ENCODE measurements around the gene PPP1R10.
"Not testable (repeated sequence)": the region's sequence is repeated elsewhere in the genome, so short reads cannot be mapped to it uniquely, and the experiment has no call there.

Gene PPP1R10

GRCh38 chr6:30616811-30617564 is at the start of gene PPP1R10:
Gene PPP1R10 (minus strand): TSS chr6:30617243. CDS start chr6:30609944, 7,299 bp downstream.
- peak; percentile 98 for DNase-seq

GRCh38 chr6:30666300-30666699 is 49.3 kb upstream of the PPP1R10 start:
- not testable (repeated sequence) for DNase-seq

- no peak for DNase-seq
These were observed 48.1 kb upstream of the PPP1R10 start for GRCh38 chr6:30664994-30665767.

- DNase-seq, result not testable (repeated sequence)
These were observed 40.9 kb upstream of the PPP1R10 start for GRCh38 chr6:30657922-30658321.

GRCh38 chr6:30657454-30657853 is 40.4 kb upstream of the PPP1R10 start:
- DNase-seq, result no peak

GRCh38 chr6:30656513-30656912 is 39.5 kb upstream of the PPP1R10 start:
- no peak for DNase-seq

GRCh38 chr6:30655743-30656094 is 38.7 kb upstream of the PPP1R10 start:
- no peak for DNase-seq

- DNase-seq, result no peak
These were observed 38.0 kb upstream of the PPP1R10 start for GRCh38 chr6:30654798-30655742.

GRCh38 chr6:30651143-30651542 is 34.1 kb upstream of the PPP1R10 start:
- DNase-seq, result no peak

GRCh38 chr6:30647242-30648116 is 30.4 kb upstream of the PPP1R10 start:
- peak; percentile 67 for DNase-seq

- DNase-seq, result peak; percentile 72
These were observed 29.6 kb upstream of the PPP1R10 start, which contains the start of gene C6orf136 for GRCh38 chr6:30646450-30647241. Gene C6orf136 (plus strand): TSS chr6:30647133. CDS start chr6:30647232, 99 bp downstream.

- no peak for DNase-seq
These were observed 28.9 kb upstream of the PPP1R10 start for GRCh38 chr6:30645989-30646388.

GRCh38 chr6:30644769-30645168 is 27.7 kb upstream of the PPP1R10 start:
- DNase-seq, result no peak

GRCh38 chr6:30643656-30644055 is 26.6 kb upstream of the PPP1R10 start:
- DNase-seq, result no peak

- DNase-seq, result no peak
These were observed 24.0 kb upstream of the PPP1R10 start for GRCh38 chr6:30641048-30641447.

- DNase-seq, result no peak
These were observed 23.4 kb upstream of the PPP1R10 start for GRCh38 chr6:30640481-30640880.

GRCh38 chr6:30635834-30636233 is 18.8 kb upstream of the PPP1R10 start:
- DNase-seq, result no peak

- DNase-seq, result peak; percentile 57
These were observed 9.7 kb upstream of the PPP1R10 start, which contains the start of gene ATAT1 for GRCh38 chr6:30626484-30627366. Gene ATAT1 (plus strand): TSS chr6:30626874.

GRCh38 chr6:30625511-30625910 is 8.5 kb upstream of the PPP1R10 start:
- DNase-seq, result no peak

- DNase-seq, result no peak
These were observed 2.5 kb upstream of the PPP1R10 start for GRCh38 chr6:30619561-30619960.
